ENCODE results near the gene RAB21.

Gene RAB21

DNA sequence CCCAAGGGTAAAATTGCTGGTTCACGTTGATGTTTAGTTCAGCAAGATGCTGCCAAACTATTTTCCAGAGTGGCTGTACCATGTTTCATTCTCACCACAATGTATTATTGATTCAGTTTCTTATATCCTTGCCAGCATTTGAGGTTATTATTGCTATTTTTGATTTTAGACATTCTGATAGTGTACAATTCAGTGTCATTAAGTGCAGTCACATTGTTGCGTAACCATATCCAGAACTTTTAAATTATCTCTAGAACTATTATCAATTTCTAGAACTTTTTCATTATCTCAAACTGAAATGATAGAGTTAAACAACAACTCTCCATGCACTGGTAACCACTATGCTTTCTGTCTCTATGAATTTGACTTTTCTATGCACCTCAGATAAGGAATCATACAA is 74.2 kb downstream of the RAB21 start:
- H3K9ac ChIP-seq (ENCODE audit: low read length): no peak overlapping the region

DNA sequence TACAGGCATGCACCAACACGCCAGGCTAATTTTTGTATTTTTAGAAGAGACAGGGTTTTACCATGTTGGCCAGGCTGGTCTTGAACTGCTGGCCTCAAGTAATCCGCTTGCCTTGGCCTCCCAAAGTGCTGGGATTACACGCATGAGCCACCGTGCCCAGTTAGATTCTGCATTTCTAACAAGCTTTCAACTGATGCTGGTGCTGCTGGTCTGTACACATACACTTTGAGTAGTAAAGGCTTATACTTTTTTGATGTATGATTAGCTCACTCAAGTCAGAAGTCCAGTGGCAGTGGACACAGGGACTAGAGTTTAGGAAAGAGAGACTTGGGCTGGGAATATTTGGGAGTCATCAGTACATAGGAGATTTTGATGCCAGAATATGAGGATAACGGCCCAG is 82.7 kb downstream of the RAB21 start:
- Histone ChIP-seq H3K4me3 (ENCODE audit: insufficient read depth, low read length, poor library complexity, severe bottlenecking) (no peak overlapping the region), H2AFZ (ENCODE audit: low read depth, low read length, severe bottlenecking) (no peak overlapping the region), H3K9me3 (ENCODE audit: insufficient read depth, low read length) (no peaks in the 10 kb centered on the region), H3K9ac (ENCODE audit: low read length) (no peak overlapping the region), H3K9me2 (replicated peaks; ENCODE audit: insufficient read depth, low read length) (no peaks in the 10 kb centered on the region), H3K36me3 (ENCODE audit: low read length) (no peaks in the 10 kb centered on the region), H4K20me1 (ENCODE audit: low read depth, low read length) (no peaks in the 10 kb centered on the region), H3K27me3 (ENCODE audit: low read length) (no peaks in the 10 kb centered on the region), H3F3A (ENCODE audit: insufficient read depth) (peaks cover 5% of the 10 kb centered on the region; the same call in 1 of the 2 replicates), H3K79me2 (ENCODE audit: insufficient read depth, low read length) (peaks cover 18% of the 10 kb centered on the region; the same call in 1 of the 2 replicates), H3K4me2 (ENCODE audit: low read depth, low read length, poor library complexity, severe bottlenecking) (no peak overlapping the region), H3K27ac (ENCODE audit: low read depth, low read length) (no peak overlapping the region)
- TF ChIP-seq, protein P1, sequence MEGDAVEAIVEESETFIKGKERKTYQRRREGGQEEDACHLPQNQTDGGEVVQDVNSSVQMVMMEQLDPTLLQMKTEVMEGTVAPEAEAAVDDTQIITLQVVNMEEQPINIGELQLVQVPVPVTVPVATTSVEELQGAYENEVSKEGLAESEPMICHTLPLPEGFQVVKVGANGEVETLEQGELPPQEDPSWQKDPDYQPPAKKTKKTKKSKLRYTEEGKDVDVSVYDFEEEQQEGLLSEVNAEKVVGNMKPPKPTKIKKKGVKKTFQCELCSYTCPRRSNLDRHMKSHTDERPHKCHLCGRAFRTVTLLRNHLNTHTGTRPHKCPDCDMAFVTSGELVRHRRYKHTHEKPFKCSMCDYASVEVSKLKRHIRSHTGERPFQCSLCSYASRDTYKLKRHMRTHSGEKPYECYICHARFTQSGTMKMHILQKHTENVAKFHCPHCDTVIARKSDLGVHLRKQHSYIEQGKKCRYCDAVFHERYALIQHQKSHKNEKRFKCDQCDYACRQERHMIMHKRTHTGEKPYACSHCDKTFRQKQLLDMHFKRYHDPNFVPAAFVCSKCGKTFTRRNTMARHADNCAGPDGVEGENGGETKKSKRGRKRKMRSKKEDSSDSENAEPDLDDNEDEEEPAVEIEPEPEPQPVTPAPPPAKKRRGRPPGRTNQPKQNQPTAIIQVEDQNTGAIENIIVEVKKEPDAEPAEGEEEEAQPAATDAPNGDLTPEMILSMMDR (IDR thresholded peaks at IDR 0.05; ENCODE audit: insufficient read depth, low read length, poor library complexity, severe bottlenecking): no peak
- TF ChIP-seq EZH2phosphoT487 (conservative IDR thresholded peaks at IDR 0.05; ENCODE audit: low read length): no peak

More for the DNA sequence above, 74.2 kb downstream of the RAB21 start:
- Histone ChIP-seq H3K36me3 (ENCODE audit: low read length) (no peaks in the 10 kb centered on the region), H3K27me3 (ENCODE audit: low read length) (no peaks in the 10 kb centered on the region), H4K20me1 (ENCODE audit: low read depth, low read length) (no peaks in the 10 kb centered on the region), H3K27ac (ENCODE audit: low read depth, low read length) (no peak overlapping the region), H3K79me2 (ENCODE audit: insufficient read depth, low read length) (no peaks in the 10 kb centered on the region), H3K4me3 (ENCODE audit: insufficient read depth, low read length, poor library complexity, severe bottlenecking) (no peak overlapping the region), H3F3A (ENCODE audit: insufficient read depth) (no peaks in the 10 kb centered on the region), H3K4me2 (ENCODE audit: low read depth, low read length, poor library complexity, severe bottlenecking) (no peak overlapping the region), H2AFZ (ENCODE audit: low read depth, low read length, severe bottlenecking) (no peak overlapping the region), H3K9me2 (replicated peaks; ENCODE audit: insufficient read depth, low read length) (no peaks in the 10 kb centered on the region), H3K9me3 (ENCODE audit: insufficient read depth, low read length) (no peaks in the 10 kb centered on the region)
- no peak for TF ChIP-seq EZH2phosphoT487 (conservative IDR thresholded peaks at IDR 0.05; ENCODE audit: low read length)
- TF ChIP-seq, protein P1 (IDR thresholded peaks at IDR 0.05; ENCODE audit: insufficient read depth, low read length, poor library complexity, severe bottlenecking): no peak

DNA sequence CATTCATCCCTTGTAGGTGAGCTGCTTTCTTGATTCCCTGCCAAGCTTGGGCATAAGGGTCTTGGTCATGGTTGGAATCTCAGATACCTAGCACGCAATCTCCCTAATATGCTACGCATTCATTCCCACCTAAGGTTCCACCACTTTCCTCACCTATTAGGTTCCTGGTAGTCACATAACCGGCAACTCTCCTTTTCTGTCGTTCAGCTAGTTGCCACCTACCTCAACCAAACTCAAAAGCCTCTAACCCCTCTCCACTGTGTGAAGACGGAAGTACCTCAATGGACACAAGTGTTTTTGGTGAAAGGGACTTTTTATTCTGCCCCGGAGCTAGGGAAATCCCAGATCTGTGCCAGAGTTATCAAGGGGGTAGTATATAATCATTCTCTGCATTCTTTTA is 83.6 kb downstream of the RAB21 start:
- Histone ChIP-seq H3K27ac (ENCODE audit: low read depth, low read length) (no peak overlapping the region), H2AFZ (ENCODE audit: low read depth, low read length, severe bottlenecking) (no peak overlapping the region), H3K9me2 (replicated peaks; ENCODE audit: insufficient read depth, low read length) (no peaks in the 10 kb centered on the region), H3K4me2 (ENCODE audit: low read depth, low read length, poor library complexity, severe bottlenecking) (no peak overlapping the region), H3K4me3 (ENCODE audit: insufficient read depth, low read length, poor library complexity, severe bottlenecking) (no peak overlapping the region), H3F3A (ENCODE audit: insufficient read depth) (peaks cover 5% of the 10 kb centered on the region; the same call in 1 of the 2 replicates), H3K27me3 (ENCODE audit: low read length) (no peaks in the 10 kb centered on the region), H3K9me3 (ENCODE audit: insufficient read depth, low read length) (no peaks in the 10 kb centered on the region), H3K9ac (ENCODE audit: low read length) (no peak overlapping the region), H3K79me2 (ENCODE audit: insufficient read depth, low read length) (peaks cover 22% of the 10 kb centered on the region), H3K36me3 (ENCODE audit: low read length) (no peaks in the 10 kb centered on the region), H4K20me1 (ENCODE audit: low read depth, low read length) (no peaks in the 10 kb centered on the region)
- TF ChIP-seq, protein P1 (IDR thresholded peaks at IDR 0.05; ENCODE audit: insufficient read depth, low read length, poor library complexity, severe bottlenecking): no peak
- no peak for TF ChIP-seq EZH2phosphoT487 (conservative IDR thresholded peaks at IDR 0.05; ENCODE audit: low read length)
